AG08396 (cell line): Measurements from ENCODE around the gene HIPK1.

Source experiments
- DNase-seq: peaks from one replicate; pipeline ENCODE4 v3.0.0; 2012; ENCODE audit warnings: low spot score, mixed read lengths

Gene HIPK1

GRCh38 chr1:113913887-113914664 is 15.0 kb upstream of the HIPK1 start:
- no peak for DNase-seq

- DNase-seq: no peak
These were observed 12.2 kb upstream of the HIPK1 start for GRCh38 chr1:113916974-113917373.

- DNase-seq: no peak
These were observed 11.6 kb upstream of the HIPK1 start for GRCh38 chr1:113917400-113918082.

GRCh38 chr1:113918243-113918642 is 10.9 kb upstream of the HIPK1 start:
- no peak for DNase-seq

GRCh38 chr1:113922957-113923356 is 6.2 kb upstream of the HIPK1 start:
- no peak for DNase-seq

- DNase-seq: no peak
These were observed 4.7 kb upstream of the HIPK1 start for GRCh38 chr1:113924473-113924872.

- DNase-seq: no peak
These were observed 765 bp upstream of the HIPK1 start for GRCh38 chr1:113928187-113928930.

- DNase-seq: peak; percentile 63
These were observed 800 bp downstream of the HIPK1 start for GRCh38 chr1:113929750-113930498.

GRCh38 chr1:113930499-113931161 is 1.5 kb downstream of the HIPK1 start:
- DNase-seq: peak; percentile 79

- DNase-seq: peak; percentile 32
These were observed 2.3 kb downstream of the HIPK1 start for GRCh38 chr1:113931451-113931851.

GRCh38 chr1:113934006-113934405 is 4.9 kb downstream of the HIPK1 start:
- DNase-seq: no peak

- DNase-seq: no peak
These were observed 5.5 kb downstream of the HIPK1 start for GRCh38 chr1:113934511-113935055.

GRCh38 chr1:113935176-113935575 is 6.1 kb downstream of the HIPK1 start:
- DNase-seq: no peak

- no peak for DNase-seq
These were observed 6.8 kb downstream of the HIPK1 start for GRCh38 chr1:113935970-113936369.

GRCh38 chr1:113937146-113937545 is 8.0 kb downstream of the HIPK1 start:
- no peak for DNase-seq

GRCh38 chr1:113938192-113938591 is 9.1 kb downstream of the HIPK1 start:
- DNase-seq: no peak

GRCh38 chr1:113940365-113941244 is 11.5 kb downstream of the HIPK1 start:
- DNase-seq: no peak

GRCh38 chr1:113941245-113941559 is 12.1 kb downstream of the HIPK1 start:
- DNase-seq: no peak

GRCh38 chr1:113942527-113942926 is 13.4 kb downstream of the HIPK1 start:
- no peak for DNase-seq

GRCh38 chr1:113943028-113943811 is 14.1 kb downstream of the HIPK1 start:
- no peak for DNase-seq
